HG03460 (cell line): ENCODE data around the gene RPL3.

Experiments
- ATAC-seq: cut with Tn5 transposase; IDR thresholded peaks from one replicate; pipeline ENCODE4 v1.9.1; 2021; ENCODE audit not compliant: unreplicated experiment

Gene RPL3

DNA sequence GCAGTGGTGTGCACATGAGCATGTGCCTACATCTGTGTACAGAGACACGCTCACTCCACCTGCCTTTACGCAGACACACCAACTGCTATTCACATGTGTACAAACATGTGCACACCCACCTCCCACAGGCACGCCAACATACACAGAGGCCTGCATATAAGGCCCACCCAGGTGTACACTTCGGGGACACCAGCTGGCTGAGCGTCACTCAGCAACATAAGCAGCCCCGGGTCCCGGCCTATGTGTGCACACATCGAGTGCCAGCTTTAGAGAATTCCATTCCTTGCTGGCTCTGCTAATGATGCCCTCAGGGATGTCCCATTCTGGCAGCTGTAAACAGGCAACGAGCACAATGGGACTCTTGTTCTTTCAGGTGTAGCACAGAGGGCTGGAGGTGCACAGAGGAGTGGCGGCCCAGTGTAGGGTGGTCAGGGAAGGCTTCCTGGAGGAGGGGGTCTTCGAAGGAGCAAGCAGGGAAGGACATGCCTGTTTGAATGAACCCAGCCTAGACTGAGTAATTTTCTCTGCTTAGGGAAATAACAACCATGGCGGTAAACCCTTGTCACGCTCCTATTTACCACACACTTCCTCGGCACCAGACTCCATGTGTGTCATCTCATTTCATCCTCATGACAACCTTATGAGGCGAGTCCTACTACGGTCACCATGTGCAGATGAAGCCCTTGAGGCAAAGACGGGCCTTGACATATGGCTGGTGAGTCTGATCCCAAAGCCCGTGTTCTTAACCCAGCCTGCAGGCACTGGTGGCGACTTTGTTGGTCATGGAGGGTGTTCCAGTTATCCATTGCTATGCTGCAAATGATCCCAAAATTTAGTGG lies 35.1 kb downstream of the RPL3 start:
- no peak for ATAC-seq

DNA sequence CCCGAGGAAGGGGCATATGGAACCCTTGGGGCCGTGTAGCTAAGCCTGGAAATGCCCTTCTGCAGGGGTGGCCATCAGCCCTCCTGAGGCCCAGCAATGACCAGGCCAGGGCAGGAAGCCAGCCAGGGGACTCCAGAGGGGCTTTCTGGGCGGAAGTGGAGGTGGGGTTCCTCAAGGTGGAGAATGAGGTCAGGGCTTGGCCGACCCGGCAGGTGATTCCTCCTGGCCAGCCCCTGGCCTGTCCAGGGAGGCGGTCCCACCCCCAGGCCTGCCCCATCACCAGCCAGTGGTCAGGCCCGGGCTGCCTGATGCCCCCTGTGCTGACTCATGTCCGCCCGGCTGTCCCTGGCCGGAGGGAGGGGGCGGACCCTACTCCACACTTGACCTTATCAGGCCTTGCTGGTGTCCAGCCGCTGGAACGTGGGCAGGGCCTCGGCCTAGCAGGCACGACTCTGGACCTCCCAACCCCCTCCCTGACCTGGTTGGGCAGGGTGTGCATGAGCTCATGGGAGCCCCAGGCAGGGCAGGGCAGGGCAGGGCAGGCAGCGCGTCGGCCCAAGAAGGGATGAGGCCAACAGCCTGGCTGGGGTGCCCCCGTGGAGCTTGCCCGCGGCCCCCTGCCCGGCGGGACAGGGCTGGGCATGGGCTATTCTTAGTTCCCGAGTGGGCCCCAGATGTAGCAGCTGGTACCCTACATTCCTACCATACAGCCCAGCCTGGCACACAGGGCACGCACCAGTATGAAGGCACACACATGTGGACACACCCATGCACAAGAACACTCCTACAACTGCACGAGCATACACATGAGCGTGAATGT lies 35.9 kb downstream of the RPL3 start:
- no peak for ATAC-seq

DNA sequence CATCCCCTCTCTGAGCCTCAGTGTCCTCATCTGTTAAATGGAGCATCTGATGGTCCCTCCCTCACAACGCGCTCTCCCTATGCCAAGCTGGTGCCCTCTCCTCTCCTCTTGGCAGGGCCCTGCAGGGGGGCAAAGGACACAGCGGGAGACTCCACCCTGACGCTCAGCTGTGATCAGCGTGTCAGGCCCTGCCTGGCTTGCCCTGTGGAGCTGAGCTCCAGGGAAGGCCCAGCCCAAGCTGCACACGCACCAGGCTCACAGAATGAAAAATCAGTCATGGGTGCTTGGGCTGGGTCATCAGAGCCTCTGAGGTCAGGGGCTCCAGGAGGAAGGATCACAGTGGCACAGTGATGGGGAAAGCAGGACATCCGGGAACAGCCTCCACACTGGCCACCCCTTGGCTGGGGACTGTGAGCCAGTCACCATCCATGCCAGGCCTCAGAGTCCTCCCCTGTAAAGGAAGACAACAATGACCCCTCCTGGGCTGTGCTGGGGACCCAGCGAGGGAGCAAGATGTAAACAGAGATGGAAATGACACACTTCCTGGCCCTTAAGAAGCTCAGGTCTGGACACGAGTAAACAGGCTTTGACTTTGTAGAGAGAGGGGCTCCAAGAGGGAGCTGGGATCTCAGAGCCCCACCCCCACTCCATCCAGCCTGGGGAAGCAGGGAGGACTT lies 36.6 kb downstream of the RPL3 start:
- ATAC-seq = no peak

DNA sequence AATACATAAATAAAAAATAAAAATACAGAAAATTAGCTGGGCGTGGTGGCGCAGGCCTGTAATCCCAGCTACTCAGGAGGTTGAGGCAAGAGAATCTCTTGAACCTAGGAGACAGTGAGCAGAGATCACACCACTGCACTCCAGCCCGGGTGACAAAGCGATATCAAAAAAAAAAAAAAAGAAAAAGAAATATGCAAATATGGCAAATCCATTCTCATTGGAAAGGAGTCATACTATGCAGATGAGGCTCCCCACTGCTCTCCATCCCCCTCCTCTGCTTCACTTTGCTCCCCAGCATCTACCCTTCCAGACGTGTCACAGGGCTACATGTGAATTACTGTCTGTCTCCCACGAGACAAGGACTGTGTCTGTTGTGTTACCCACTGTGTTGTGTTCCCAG lies 38.3 kb downstream of the RPL3 start:
- no peak for ATAC-seq

DNA sequence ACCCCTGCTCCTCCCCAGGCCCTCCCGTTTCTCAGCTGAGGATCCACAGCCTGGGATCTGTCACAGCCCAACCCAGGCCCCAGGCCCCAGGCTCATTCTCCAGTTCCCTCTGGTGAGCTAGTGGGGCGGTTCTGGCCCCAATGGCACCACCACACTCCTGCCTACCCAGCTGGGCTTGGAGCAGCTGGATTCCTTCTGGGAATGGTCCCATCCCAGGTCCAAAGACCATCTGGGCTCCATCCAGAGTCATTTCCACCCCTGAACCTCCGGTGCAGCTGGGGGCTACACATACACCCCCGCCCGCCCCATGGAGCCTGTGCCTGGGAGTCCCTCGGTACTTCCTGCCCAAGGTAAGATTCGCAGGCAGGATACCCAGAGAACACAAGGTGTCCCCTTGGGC lies 39.2 kb downstream of the RPL3 start:
- ATAC-seq = no peak

DNA sequence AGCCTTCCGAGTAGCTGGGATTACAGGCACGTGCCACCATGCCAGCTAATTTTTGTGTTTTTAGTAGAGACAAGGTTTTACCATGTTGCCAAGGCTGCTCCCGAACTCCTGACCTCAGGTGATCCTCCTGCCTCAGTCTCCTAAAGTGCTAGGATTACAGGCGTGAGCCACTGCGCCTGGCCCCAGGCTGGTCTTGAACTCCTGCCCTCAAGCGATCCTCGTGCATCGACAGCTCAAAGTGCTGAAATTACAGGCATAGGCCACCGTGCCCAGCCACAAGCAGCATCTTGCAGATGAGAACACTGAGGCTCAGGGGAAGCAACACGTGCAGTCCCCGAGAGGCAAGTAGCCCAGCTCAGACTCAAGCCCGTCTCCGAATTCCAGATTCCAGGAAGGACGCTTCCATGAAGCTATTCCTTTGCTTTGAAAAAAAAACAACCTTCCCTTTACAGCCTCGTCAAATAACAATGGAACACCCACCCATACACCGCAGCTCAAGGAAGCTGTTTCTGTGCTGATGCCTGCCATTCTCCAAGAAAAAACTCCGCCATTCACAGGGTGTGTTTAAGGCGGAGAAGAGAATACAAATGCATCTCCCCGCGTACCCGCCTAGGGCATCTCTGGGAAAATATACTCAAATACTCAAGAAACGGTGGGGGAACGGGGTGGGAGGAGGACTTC lies 40.1 kb downstream of the RPL3 start:
- ATAC-seq = no peak

DNA sequence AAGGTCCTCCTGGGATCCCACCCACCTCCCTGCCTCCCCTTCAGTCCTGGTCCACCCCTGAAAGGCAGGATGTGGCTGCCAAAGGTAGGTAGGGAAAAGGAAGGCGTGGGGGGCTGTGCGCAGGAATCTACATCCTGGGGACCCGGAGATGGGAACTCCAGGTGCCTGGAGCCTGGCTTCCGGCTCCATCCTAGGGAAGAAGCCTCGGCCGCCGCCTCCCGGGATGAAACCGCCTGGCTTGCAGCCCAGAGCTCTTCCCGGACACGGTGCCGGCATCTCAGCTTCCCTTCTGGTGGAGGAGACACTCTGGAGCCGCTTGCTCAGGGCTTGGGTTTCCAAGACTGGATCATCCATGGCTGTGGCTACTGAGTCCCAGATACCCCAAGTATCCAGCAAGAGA lies 41.4 kb downstream of the RPL3 start:
- ATAC-seq = no peak

DNA sequence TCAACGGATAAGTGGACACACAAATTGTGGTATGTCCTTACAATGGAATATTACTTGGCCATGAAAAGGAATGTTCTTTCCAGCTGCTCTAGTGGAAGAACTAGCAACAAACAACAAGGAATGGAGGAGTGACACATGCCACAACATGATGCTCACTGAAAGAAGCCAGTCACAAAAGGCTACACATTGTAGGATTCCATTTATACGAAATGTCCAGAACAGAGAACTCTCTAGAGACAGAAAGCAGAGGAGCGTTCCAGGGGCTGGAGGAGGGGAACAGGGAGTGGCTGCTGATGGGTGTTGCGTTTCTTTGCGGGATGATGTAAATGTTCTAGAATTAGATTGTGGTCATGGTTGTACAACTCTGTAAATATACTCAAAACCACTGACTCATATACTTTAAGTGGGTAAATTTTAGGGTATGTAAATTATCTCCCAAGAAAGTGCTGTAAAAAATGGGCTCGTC lies 42.2 kb downstream of the RPL3 start:
- no peak for ATAC-seq

DNA sequence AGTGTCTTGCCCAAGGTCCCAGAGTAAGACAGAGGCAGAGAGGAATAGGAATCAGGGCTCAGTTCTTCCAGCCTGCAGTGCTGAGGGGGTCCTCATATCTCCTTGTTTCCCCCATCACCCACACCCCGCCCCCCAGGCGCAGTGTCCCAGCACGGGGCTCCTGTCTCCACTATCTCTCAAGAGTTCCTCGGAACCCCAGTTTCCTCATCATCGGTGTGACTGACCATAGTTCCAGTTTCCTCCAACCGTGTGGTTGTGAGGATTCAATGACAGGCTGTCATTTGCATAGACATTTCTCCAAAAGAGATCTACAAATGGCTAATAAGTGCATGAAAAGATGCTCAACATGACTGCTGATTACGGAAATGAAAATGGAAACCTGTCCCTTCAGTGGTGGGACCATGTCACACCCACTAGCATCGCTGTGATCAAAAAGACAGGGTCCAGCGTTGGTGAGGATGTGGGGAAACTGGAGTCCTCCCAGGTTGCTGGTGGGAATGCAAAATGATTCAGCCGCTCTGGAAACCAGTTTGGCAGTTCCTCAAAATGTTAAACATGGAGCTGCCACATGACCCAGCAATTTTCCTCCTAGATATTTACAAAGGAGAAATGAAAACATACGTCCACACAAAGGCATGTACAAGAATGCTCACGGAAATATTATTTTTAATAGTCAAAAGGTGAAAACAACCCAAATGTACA lies 42.8 kb downstream of the RPL3 start:
- no peak for ATAC-seq

DNA sequence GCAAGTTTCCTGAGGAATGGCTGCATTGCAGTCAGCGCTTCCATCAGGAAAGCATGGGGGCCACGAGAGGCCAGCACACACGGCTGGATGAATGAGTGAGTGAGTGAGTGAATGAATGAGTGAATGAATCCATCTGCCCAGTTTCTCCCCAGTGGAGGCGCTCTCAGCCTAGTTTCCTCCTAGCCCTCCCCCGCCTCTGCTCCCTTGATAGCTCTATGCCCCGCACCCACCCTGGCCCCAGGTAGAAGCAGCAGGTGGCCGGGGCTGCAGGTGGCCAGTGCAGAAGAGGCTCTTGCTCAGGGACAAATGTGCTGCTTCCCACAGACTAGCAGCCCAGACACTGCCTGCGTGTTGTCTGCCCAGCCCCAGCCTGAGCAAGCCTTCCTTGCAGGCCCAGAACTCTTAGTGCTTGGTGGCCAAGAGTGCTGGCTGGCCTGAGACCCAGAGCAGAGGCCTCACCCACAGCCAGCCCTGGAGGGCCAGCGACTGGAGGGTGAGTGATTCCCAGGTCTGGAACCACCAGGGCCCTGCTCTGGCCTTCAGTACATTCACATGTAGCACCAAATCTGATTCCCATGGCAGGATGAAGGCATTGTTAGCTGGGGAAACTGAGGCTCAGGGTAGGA lies 43.5 kb downstream of the RPL3 start:
- ATAC-seq = no peak

DNA sequence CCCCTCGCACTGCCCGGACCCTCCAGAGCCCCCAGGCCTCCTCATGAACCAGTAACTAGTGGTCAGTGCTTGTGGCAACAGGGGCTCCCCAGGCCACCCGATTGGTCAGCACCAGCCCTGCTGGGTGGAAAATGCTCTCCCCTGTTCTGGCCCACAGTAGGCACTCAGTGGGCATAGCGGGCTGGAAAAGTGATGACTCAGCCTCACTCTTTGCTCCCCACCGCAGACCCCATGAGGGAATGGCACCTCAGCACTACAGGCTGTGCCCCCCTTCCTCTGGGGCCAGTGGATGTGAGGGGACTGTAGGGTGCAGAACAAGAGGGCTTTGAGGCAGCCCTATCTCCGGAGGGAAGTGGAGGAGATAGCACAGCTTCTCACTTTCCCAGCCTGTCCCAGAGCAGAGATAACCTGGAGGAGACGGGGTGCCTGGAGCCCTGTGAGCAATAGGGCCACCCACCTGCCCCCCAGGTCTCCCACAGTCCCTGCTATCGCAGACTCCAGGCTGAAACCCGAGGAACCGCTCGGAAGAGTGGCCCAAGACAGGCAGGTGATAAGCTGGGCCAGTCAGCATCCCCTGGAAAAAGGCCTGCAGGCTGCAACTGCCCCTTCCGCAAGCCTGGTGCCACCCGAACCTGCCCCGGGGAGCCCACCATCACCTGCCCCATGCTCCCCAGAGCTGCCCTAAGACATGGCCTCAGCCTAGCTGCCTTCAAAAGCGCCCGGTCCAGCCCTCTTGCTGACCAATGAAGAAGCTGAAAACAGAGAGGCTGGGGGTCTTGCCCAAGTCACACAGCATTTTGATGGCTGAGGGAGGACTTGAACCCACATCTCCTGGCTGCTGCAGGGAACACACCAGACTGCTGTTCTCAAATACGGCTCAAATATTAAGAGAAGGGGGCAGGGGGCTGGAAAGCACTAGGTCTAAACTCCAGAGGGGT lies 45.2 kb downstream of the RPL3 start:
- no peak for ATAC-seq

DNA sequence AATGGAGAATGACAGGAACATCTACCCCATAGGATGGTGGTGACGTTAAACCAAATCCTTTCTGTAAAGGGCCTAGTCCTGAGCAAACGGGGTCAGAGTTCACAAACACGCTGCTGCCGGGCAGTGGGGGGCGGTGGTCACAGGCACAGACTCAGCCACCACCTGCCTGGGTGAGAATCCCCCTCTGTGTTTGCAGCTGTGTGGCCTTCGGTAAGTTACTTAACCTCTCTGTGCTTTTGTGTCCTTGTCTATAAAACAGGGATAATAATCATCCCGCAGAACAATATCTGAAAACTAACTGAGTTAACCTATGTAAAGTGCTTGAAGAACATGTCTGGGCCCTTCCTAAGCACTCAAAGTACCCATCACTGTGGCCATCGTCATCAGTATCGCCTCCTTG lies 48.6 kb downstream of the RPL3 start:
- ATAC-seq = no peak

DNA sequence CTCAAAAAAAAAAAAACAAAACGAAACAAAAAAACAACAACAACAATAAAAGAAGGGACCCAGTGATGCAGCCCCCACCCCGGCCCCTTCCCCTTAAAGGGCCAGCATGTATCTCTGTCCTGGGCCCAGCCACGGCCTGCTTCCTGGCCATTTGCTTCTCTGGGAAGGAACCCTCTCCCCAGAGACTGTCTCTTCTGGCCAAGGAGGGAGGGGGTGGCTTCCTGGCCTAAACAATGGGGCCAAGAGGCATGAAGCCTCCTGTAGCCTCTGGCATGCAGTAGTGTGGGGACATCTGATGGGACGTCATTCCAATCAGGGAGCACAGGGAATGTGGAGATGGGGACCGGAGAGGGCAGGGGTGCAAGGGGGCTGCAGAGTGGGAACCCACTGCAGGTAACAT lies 49.1 kb downstream of the RPL3 start:
- no peak for ATAC-seq

DNA sequence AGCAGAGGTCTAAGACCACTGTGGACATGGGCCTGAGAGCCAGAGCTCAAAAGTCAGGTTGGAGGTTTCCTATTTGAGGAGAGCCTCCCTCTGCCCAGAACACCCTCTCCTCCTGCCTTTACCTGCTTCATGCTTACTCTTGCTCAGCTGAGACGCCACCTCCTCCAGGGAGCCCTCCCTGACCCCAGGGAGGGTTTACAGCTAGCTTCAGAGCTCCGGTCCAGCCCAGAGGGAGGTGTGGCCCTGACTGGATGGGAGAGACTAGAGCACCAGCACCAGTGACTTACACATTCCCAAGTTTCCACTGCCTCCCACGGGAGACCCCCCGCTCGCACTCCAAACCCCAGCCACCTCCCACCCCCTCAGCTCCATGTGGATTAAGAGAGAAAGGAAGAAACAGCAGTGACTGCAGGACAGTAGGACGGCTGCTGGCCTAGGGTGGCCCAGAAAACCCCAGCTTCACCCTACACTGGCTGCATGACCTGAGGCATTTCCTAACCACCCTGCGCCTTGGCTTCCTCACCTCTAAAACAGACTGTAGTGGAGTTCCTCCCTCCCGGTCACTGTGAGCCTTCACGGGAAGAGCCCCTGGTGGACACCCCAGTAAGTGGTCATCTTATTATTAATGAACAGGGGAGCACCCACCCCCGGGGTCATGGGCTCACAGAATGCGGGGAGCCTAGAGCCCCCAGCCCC lies 50.2 kb downstream of the RPL3 start:
- ATAC-seq = no peak

DNA sequence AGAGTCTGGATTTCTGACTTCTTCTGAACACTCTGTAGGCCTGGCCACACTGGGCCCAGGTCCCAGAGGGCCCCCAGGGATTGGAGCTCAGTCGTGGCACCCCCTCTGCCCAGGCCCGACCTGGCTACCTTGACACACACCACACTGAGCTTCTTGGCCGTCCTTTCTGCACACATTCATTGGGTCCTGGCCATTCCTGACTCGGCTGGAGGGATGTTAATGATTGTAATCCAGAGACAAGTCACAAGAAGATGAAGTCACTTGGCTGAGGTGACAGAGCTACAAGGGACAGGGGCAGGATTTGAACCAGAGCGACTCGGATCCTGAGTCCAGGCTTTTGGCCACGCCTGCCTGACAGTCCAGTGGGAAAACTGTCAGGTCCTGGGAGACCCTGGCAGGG lies 50.8 kb downstream of the RPL3 start:
- no peak for ATAC-seq

DNA sequence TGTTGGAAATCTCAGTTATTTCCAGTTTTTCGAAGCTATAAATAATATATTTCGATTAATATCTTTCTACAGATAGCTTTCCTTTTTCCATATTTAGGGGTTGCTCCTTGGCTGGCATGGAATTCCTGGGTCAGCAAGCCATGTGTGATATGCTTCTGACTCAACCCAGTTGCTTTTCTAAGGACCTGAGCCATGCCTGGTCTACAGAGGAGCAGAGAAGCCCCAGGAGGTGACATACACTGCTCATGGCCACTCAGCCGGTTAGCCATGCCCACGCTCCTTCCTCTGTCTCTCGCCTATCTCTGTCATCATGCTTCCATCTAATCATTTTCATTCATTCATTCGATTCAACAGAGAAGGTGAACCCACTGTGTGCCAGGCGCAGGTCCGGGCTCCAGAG lies 51.4 kb downstream of the RPL3 start:
- no peak for ATAC-seq

DNA sequence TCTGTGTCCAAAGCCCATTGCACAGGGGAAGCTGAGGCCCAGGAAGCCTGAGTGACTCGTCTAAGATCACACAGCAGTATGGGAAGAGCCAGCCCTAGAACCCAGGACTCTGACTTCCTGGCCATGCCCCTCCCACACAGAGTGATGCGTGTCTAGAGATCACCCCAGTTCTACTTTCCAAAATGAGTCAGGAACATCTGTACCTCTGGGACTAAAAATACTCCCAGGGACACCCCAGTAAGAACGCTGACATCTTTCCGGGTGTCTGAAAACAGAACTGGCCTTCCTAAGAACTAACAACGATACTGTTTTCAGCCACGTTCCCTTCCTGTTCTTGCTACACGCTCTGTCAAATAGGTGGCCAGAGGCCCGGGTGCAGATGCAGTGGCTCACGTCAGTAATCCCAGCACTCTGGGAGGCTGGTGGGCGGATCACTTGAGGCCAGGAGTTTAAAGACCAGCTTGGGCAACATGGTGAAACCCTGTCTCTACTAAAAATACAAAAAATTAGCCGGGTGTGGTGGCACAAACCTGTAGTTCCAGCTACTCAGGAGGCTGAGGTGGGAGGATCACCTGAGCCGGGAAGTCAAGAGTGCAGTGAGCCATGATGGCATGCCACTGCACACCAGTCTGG lies 52.9 kb downstream of the RPL3 start:
- ATAC-seq = peak; percentile 69
